HG02973 (cell line): ENCODE data around the gene ARR3.
"Not testable (repeated sequence)": the region's sequence is repeated elsewhere in the genome, so short reads cannot be mapped to it uniquely, and the experiment has no call there.

Source experiments
- ATAC-seq: cut with Tn5 transposase; IDR thresholded peaks from one replicate; pipeline ENCODE4 v1.9.1; 2021; ENCODE audit warnings: moderate library complexity; ENCODE audit not compliant: unreplicated experiment

Gene ARR3

GRCh38 chrX:70279081-70279480 lies 10.9 kb downstream of the ARR3 start:
- ATAC-seq, result no peak

- ATAC-seq, result no peak
These were observed 12.4 kb downstream of the ARR3 start for GRCh38 chrX:70280573-70280972.

GRCh38 chrX:70281951-70282350 lies 13.8 kb downstream of the ARR3 start, which contains the start of gene RAB41:
Gene RAB41, plus strand, starts transcription at chrX:70282172. Its CDS starts 46 bp downstream, at chrX:70282218.
- ATAC-seq, result no peak

GRCh38 chrX:70289168-70289792 lies 21.1 kb downstream of the ARR3 start:
- no peak for ATAC-seq

- ATAC-seq, result peak; percentile 97
These were observed 21.9 kb downstream of the ARR3 start, which contains the start of the genes KIF4A and PDZD11 for GRCh38 chrX:70289793-70290770. Gene KIF4A, plus strand, starts transcription at chrX:70290104. Its CDS starts 355 bp downstream, at chrX:70290459. Gene PDZD11, minus strand, starts transcription at chrX:70289927. Its CDS starts 586 bp downstream, at chrX:70289341.

- ATAC-seq, result no peak
These were observed 24.7 kb downstream of the ARR3 start for GRCh38 chrX:70292788-70293187.

GRCh38 chrX:70293621-70294020 lies 25.5 kb downstream of the ARR3 start:
- ATAC-seq, result no peak

- no peak for ATAC-seq
These were observed 33.6 kb downstream of the ARR3 start for GRCh38 chrX:70301716-70302115.

- no peak for ATAC-seq
These were observed 45.4 kb downstream of the ARR3 start for GRCh38 chrX:70313503-70313902.

- ATAC-seq, result no peak
These were observed 54.6 kb downstream of the ARR3 start for GRCh38 chrX:70322784-70323183.

GRCh38 chrX:70323628-70324027 lies 55.5 kb downstream of the ARR3 start:
- not testable (repeated sequence) for ATAC-seq

GRCh38 chrX:70324326-70324725 lies 56.2 kb downstream of the ARR3 start:
- no peak for ATAC-seq

- ATAC-seq, result no peak
These were observed 63.0 kb downstream of the ARR3 start for GRCh38 chrX:70331161-70331560.
